HG02870 (cell line): ENCODE results near the gene KRAS.

Source experiments
- ATAC-seq: cut with Tn5 transposase; IDR thresholded peaks from one replicate; pipeline ENCODE4 v1.9.1; 2021; ENCODE audit warnings: mild to moderate bottlenecking, moderate library complexity; ENCODE audit not compliant: unreplicated experiment

KRAS gene

GRCh38 chr12:25256826-25257225, 6.1 kb upstream of the KRAS start:
- ATAC-seq, result no peak

GRCh38 chr12:25256005-25256404, 5.3 kb upstream of the KRAS start:
- no peak for ATAC-seq

GRCh38 chr12:25254271-25254880, 3.6 kb upstream of the KRAS start:
- ATAC-seq, result no peak

GRCh38 chr12:25253371-25254068, 2.8 kb upstream of the KRAS start:
- no peak for ATAC-seq

- ATAC-seq, result no peak
Measured at GRCh38 chr12:25252946-25253345, 2.2 kb upstream of the KRAS start.

GRCh38 chr12:25251769-25252168, 1.0 kb upstream of the KRAS start:
- no peak for ATAC-seq

GRCh38 chr12:25249931-25250738, 594 bp downstream of the KRAS start:
- ATAC-seq, result peak; percentile 34

- ATAC-seq, result no peak
Measured at GRCh38 chr12:25248732-25249131, 2.0 kb downstream of the KRAS start.

- ATAC-seq, result no peak
Measured at GRCh38 chr12:25248137-25248536, 2.6 kb downstream of the KRAS start.

GRCh38 chr12:25245491-25245890, 5.2 kb downstream of the KRAS start:
- ATAC-seq, result no peak

- ATAC-seq, result no peak
Measured at GRCh38 chr12:25243680-25243990, 7.1 kb downstream of the KRAS start.

- ATAC-seq, result no peak
Measured at GRCh38 chr12:25242981-25243679, 7.6 kb downstream of the KRAS start.

GRCh38 chr12:25241167-25242020, 9.3 kb downstream of the KRAS start:
- peak; percentile 54 for ATAC-seq

GRCh38 chr12:25236626-25237025, 14.1 kb downstream of the KRAS start:
- no peak for ATAC-seq

- ATAC-seq, result no peak
Measured at GRCh38 chr12:25236190-25236589, 14.5 kb downstream of the KRAS start.

- ATAC-seq, result no peak
Measured at GRCh38 chr12:25213338-25213737, 37.4 kb downstream of the KRAS start.

- no peak for ATAC-seq
Measured at GRCh38 chr12:25208554-25208953, 42.2 kb downstream of the KRAS start.

GRCh38 chr12:25207846-25208245, 42.9 kb downstream of the KRAS start:
- ATAC-seq, result no peak

GRCh38 chr12:25207411-25207810, 43.3 kb downstream of the KRAS start:
- no peak for ATAC-seq

- no peak for ATAC-seq
Measured at GRCh38 chr12:25202137-25202536, 48.6 kb downstream of the KRAS start.

- ATAC-seq, result no peak
Measured at GRCh38 chr12:25200703-25201102, 50.0 kb downstream of the KRAS start.
